AG08395 (cell line): ENCODE data around the gene SLC39A7.

ENCODE experiments used
- DNase-seq: peaks from one replicate; pipeline ENCODE4 v3.0.0; 2012; ENCODE audit warnings: mixed read lengths, low spot score

Gene SLC39A7

DNA sequence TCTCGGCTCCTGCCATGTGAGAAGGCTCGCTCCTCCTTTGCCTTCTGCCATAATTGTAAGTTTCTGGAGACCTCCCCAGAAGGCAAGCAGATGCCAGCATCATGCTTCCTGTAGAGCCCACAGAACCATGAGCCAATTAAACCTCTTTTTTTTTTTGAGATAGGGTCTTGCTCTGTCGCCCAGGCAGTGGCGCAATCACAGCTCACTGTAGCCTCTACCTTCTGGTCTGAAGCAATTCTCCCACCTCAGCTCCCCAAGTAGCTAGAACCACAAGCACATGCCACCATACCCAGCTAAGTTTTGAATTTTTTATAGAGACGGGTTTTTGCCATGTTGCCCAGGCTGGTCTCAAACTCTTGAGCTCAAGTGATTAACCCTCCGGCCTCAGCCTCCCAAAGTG lies 36.2 kb downstream of the SLC39A7 start:
- no peak for DNase-seq

DNA sequence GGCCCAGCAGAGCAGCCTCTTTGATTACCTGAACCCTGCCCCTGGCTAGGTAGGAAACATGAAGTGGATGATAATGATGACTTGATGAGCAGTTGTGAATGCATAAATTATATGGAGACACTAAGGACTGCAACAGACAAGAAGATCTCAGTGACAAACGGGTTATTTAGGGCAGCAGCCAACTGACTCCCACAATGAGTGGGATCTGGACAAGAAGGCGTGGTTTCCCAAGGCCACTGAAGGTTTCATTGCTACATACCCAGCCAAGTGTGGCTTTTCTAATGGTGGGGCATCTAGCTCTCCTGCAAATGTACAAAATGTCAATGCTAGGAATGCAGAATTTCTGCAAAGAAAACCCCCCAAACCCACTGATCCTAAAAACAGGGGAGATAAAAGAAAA lies 37.1 kb downstream of the SLC39A7 start:
- DNase-seq = no peak

DNA sequence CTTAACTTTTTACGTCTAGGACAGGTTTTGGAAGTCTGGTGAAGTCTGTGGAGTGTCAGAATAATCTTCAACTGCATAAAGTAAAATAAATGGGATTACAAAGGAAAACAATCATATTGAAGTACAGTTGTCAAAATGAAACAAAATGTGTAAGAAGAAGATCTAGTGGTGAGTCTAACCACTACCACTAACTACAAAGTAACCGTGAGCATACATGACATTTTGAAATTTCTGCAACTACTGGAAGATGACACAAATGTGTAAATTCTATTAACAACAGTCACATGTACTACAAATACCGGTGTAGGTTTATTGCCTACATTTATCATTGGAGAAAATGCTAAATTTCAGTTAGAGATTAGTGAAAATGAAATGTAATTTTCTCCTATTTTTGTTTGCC lies 41.3 kb downstream of the SLC39A7 start:
- no peak for DNase-seq

DNA sequence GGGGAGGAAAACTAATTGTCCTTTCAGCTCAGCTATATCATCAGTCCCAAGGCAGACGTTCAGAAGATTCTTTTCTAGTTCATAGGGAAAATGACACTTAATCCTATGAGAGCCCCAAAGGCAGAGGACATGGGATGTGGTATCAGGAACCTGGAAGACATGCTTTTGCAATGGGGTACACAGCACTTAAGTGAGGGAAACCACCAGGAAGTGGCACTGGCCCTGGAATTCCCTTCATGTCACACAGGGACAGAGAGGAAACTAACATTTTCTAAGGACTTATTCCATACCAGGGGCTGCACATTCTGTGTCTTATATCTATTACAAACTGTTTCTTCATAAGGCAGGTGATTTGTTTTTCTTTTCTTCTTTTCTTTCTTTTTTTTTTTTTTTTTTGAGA lies 42.8 kb downstream of the SLC39A7 start:
- no peak for DNase-seq

DNA sequence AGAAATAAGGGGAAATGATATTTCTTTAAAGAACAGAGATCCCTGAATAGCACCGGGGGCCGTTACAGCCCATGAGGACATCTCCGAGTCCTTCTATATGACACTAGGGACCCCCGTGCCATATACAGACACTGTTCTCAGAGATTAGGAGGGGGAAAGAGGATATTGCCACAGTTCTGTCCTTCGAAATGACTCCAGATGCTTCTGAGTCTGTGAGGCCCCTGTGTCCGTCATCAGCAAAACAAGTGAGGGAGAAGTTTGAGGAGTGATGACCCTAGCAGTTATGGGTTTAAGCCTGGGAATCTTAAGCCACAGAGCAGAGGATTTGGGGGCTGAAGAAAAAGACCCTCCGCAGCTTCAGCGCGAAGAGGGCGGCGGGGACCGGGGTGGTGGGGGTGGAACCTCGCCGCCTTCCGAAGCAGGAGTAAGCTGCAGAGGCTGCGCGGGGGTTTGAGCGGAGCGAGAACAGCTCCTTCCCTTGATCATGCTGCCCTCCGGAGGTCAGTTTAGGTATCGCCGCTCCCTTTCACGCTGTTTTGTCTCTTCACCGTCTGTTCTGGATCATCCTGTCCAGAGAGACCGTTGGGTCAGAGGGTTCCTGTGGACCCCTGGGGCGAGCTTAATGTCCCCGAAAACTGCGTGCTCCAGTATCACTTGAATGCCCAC lies 47.4 kb downstream of the SLC39A7 start:
- peak; percentile 74 for DNase-seq

DNA sequence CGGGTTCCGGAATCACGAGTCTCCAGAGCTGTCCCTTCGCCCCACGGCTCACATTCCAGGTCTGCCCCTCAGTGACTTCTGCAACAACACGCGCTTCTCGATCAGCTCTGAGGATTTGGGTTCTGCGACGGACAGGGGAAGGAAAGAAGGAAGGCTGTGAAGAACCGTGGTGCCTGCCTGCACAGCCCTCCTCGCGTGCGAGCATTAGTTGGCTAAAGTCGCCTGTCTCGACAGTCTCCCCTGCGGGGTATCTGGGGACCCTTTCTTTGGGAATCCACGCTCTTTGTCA lies 47.9 kb downstream of the SLC39A7 start:
- no peak for DNase-seq

DNA sequence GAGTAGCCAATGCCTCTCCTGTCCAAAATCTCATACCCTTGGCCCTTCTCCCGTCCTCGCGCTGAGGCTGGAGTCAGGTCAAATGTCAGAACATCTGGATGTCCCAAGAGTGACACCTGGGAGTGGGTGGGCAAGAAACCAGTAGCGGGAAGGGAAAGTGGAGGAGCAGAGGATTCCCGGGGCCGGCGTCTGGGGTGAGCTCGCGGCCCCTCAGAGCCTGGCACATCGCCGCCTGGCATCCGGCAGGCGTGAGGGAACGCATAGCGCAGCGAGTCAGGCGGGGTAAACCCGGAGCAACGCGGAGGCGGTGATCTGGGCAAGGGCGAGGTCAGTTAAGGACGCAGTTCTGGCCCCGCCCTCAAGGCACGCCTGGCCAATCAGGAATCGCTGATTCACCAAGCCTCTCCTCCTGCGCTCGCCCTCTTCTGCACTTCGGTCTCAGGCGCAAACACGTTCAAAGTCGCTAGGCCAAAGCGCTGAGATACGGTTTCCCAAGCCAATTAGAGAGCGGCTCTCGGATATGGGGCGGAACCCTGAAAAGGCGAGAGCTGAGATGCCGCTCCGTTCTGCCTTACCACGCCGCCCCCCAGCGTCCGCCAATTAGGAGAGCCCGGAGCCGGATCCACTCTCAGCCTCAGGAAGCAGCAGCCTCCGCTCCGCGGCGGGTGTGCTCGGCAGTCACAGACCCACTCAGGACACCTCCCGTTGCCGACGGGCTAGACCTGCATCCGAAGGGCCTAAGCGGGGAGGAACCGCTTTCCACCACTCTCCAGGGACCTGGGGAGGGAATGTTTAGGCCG lies 48.5 kb downstream of the SLC39A7 start:
- DNase-seq = peak; percentile 95

DNA sequence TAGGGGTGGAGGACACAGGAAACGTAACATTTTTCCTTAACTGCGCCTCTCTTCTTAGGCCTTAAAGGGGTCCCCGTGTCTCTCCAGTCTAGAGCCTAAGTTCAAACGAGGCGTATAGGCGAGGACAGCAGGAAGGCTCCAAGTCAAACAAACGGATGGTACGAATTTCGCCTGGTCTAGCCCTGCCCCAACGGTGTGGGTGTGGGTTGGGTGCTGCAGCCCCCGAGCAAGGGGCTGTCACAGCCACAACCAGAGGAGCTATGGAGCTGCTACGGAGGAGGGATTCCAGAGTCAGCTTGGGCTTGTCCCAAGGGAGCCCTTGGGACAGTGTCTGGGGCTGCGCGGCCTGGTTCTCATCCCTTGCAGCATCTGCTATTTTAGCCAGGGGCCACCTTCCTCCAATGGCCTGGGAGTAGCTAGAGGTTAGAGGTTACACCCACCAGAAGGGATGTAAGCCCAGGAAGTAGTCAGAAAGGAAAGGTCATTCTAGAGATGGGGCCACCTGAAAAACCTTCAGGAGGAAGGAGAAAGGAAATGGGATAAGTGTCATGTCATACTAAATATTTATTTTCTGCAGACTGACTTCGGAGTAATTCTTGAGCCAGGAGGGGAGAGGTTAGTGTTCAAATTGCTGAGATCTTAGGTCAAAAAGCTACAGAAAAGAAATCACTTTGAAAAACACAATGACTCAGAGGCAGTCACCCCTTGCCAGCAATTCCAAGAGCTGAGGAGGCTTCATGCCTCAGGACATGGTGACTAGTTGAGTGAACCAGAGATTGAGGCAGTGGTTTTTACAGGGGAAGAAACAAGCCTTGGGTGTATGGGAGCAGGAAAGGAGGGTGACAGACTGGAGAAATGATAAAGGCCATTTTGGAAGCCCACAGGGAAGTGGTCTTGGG lies 49.3 kb downstream of the SLC39A7 start:
- peak; percentile 70 for DNase-seq

DNA sequence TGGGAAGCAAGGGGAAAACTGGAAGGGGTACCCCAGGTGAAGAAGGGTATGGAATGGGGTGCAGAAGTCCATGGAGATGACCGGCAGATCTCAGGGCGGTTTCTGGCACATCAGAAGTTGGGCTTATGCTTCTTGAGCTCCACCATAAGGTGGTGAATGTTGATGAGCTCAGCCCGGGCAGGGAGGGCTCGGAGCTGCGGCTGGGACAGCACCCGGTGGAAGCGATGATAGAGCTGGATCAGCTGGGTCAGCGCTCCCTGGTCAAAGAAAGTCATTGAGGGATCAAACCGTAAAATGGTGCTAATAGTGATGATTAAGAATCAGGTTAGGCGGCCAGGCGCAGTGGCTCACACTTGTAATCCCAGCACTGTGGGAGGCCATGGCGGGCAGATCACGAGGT lies 50.1 kb downstream of the SLC39A7 start:
- DNase-seq = no peak

DNA sequence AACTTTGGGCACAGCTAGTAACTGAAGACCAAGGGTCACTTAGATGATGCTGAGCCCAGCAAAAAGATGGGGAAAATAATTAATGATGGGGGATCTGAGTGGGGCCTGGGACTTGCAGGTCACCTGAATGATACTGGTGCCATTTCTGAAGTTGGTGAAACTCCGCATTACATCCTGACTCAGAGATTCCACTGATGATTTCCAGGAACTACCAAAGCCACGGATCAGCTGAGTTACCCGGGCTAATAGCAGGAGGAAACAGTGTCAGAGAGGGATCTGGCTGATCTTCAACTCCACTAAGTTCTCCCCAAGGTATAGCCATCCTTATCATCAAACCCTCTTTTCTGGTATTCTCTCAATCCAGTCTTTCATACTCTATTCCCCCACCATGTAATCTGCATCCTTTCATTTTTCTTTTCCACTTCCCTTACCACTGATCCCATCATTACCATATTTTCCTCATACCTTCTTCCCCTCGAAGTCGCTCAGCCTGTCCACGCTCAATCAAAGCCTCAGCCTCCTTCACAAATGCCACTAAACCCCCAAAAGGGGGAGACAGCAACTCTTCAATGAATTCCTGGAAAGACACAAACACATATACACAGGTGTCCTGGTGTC lies 50.8 kb downstream of the SLC39A7 start:
- no peak for DNase-seq

DNA sequence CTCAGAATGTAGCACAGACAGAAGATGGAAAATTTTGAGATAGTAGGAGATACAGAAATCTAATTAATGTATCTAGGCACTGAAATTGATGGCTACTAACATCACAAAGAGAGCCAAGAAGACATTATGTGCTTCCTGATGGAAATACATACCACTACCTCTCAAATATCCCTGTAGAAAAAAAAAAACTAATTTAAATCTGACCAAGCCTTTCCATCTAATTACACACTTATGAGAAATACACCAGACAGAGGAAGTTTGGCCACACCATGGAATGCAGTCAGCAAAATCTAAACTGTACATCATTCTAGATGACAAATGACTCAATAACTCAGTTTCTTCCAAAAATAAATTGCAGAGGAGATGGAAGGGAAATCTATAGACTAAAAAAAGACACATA lies 52.1 kb downstream of the SLC39A7 start:
- peak; percentile 44 for DNase-seq
